DND-41 (cell line): ENCODE data around the gene HOMER1.
A peak's percentile ranks its signal among the peaks of the same experiment; 100 is the strongest.

Source experiments
- ATAC-seq: fragments of 200-7000 bp; cut with Tn5 transposase; 3 replicates; pipeline ENCODE4 v1.9.1; 2021; ENCODE audit warnings: low read depth; ENCODE audit not compliant: insufficient read depth
- DNase-seq: peaks from one replicate; pipeline ENCODE4 v3.0.0-alpha.2; 2020
- H2AFZ ChIP-seq: 2 replicates; pipeline ENCODE4 v1.6.0; 2012; ENCODE audit warnings: low read depth, low read length
- H3K27ac ChIP-seq: 2 replicates; pipeline ENCODE4 v1.5.1; 2012; ENCODE audit warnings: low read length, inconsistent platforms
- H3K27me3 ChIP-seq: fragments of 200-600 bp; sonication (generic); 2 replicates; pipeline ENCODE4 v1.6.0; 2012; ENCODE audit warnings: low read length, mild to moderate bottlenecking, inconsistent platforms; ENCODE audit not compliant: insufficient read depth, poor library complexity
- H3K36me3 ChIP-seq: 2 replicates; pipeline ENCODE4 v1.5.1; 2012; ENCODE audit warnings: low read length, inconsistent platforms; ENCODE audit not compliant: insufficient read depth
- H3K4me1 ChIP-seq: 2 replicates; pipeline ENCODE4 v1.5.1; 2012; ENCODE audit warnings: mild to moderate bottlenecking, low read length; ENCODE audit not compliant: insufficient read depth
- H3K4me2 ChIP-seq: 2 replicates; pipeline ENCODE4 v1.6.0; 2012; ENCODE audit warnings: mild to moderate bottlenecking, moderate library complexity, low read length, inconsistent platforms; ENCODE audit not compliant: insufficient read depth
- H3K4me3 ChIP-seq, 2 experiments: fragments of 200-600 bp in 1 of 2; shearing (Covaris generic) in 1 of 2; 2 replicates each; pipeline ENCODE4 v1.5.1; 2012 to 2016; ENCODE audit warnings: inconsistent platforms in 2 of 2, low read length in 2 of 2, mild to moderate bottlenecking in 2 of 2, low read depth in 1 of 2, moderate library complexity in 1 of 2
- H3K79me2 ChIP-seq: 2 replicates; pipeline ENCODE4 v1.6.0; 2012; ENCODE audit warnings: low read length, inconsistent platforms; ENCODE audit not compliant: insufficient read depth
- H3K9ac ChIP-seq: 2 replicates; pipeline ENCODE4 v1.6.0; 2012; ENCODE audit warnings: low read depth, mild to moderate bottlenecking, inconsistent platforms, low read length, moderate library complexity
- H3K9me3 ChIP-seq: 2 replicates; pipeline ENCODE4 v1.5.1; 2012; ENCODE audit warnings: low read length, moderate library complexity, mild to moderate bottlenecking, inconsistent platforms; ENCODE audit not compliant: insufficient read depth, severe bottlenecking
- H4K20me1 ChIP-seq: 2 replicates; pipeline ENCODE4 v1.6.0; 2012; ENCODE audit warnings: low read length; ENCODE audit not compliant: insufficient read depth
- EZH2 ChIP-seq: IDR thresholded peaks from 3 replicates; pipeline ENCODE4 v1.6.1; 2012; ENCODE audit warnings: borderline replicate concordance, low read depth, mild to moderate bottlenecking, moderate library complexity, low read length, inconsistent platforms; ENCODE audit not compliant: severe bottlenecking
- TF ChIP-seq, protein P1 (sequence below): IDR thresholded peaks from 2 replicates; pipeline ENCODE4 v1.5.1; 2012; ENCODE audit warnings: borderline replicate concordance, low read length, moderate library complexity, mild to moderate bottlenecking; ENCODE audit not compliant: poor library complexity, severe bottlenecking; ENCODE audit errors: extremely low read depth

Gene HOMER1

DNA sequence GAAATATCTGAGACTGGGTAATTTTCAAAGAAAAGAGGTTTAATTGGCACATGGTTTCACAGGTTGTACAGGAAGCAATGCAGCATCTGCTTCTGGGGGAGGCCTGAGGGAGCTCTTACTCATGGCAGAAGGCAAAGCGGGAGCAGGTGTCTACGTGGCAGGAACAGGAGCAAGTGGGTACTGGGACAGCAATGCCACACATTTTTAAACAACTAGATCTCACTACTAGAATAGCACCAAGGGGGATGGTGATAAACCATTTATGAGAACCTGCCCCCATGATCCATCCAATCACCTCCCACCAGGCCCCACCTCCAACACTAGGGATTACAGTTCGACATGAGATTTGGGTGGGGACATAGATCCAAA lies 47.6 kb upstream of the HOMER1 start:
- peak; percentile 35 for DNase-seq
- Histone ChIP-seq H4K20me1 (no peaks in the 10 kb centered on the region), H3K4me3 (no peak overlapping the region), H2AFZ (0 out of 2 replicates have a peak overlapping the region, but pooled peaks have one; percentile 12), H3K9ac (no peak overlapping the region), H3K27me3 (no peaks in the 10 kb centered on the region), H3K4me2 (no peak overlapping the region), H3K9me3 (no peaks in the 10 kb centered on the region), H3K27ac (no peak overlapping the region), H3K79me2 (no peaks in the 10 kb centered on the region), H3K4me1 (peaks cover 9% of the 10 kb centered on the region; the same call in 1 of the 2 replicates), H3K36me3 (no peaks in the 10 kb centered on the region)
- ATAC-seq = peak; percentile 76
- no peak for TF ChIP-seq EZH2
- TF ChIP-seq, protein P1, sequence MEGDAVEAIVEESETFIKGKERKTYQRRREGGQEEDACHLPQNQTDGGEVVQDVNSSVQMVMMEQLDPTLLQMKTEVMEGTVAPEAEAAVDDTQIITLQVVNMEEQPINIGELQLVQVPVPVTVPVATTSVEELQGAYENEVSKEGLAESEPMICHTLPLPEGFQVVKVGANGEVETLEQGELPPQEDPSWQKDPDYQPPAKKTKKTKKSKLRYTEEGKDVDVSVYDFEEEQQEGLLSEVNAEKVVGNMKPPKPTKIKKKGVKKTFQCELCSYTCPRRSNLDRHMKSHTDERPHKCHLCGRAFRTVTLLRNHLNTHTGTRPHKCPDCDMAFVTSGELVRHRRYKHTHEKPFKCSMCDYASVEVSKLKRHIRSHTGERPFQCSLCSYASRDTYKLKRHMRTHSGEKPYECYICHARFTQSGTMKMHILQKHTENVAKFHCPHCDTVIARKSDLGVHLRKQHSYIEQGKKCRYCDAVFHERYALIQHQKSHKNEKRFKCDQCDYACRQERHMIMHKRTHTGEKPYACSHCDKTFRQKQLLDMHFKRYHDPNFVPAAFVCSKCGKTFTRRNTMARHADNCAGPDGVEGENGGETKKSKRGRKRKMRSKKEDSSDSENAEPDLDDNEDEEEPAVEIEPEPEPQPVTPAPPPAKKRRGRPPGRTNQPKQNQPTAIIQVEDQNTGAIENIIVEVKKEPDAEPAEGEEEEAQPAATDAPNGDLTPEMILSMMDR = no peak

DNA sequence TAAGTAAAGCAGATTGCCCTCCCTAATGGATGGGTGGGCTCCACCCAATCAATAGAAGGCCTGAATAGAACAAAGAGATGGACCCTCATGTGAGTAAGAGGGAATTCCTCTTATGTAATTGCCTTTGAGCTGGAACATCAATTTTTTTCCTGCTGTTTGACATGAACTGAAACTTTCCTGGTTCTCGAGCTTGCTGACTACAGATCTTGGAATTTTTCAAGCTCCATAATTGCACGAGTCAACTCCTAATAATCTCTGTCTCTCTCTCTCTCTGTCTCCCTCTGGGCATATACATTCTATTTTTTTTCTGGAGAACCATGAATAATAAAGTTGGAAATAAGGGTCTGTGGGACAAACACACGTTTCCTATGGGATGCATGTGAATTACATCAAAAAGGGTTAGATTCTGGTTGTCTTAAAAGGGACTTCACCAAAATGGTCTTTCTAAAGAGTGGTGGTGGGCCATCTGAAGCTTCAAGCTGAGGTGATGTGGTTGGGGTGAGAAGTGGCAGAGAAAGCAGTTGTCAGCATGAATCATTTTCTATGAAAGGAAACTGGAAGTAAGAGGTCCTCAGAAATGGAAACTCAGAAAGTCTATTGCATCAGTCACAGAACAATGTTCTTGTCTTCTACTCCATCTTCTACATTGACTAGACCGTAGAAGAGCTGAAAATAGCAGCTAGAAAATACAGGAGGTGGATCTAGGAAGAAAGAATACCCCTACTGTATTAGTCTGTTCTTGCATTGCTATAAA lies 47.0 kb upstream of the HOMER1 start:
- TF ChIP-seq, protein P1 = no peak
- no peak for TF ChIP-seq EZH2
- H3K4me2 ChIP-seq = no peak overlapping the region
- DNase-seq (peak; percentile 23), ATAC-seq (peak; percentile 80)
- H3K36me3 ChIP-seq = no peaks in the 10 kb centered on the region
- H3K4me1 ChIP-seq = peaks cover 12% of the 10 kb centered on the region; the same call in 1 of the 2 replicates
- no peaks in the 10 kb centered on the region for H4K20me1 ChIP-seq
- H3K9me3 ChIP-seq = no peaks in the 10 kb centered on the region
- no peak overlapping the region for H3K4me3 ChIP-seq
- no peak overlapping the region for H3K27ac ChIP-seq
- H3K9ac ChIP-seq = no peak overlapping the region
- 0 out of 2 replicates have a peak overlapping the region, but pooled peaks have one; percentile 12 for H2AFZ ChIP-seq
- H3K79me2 ChIP-seq = no peaks in the 10 kb centered on the region
- no peaks in the 10 kb centered on the region for H3K27me3 ChIP-seq

DNA sequence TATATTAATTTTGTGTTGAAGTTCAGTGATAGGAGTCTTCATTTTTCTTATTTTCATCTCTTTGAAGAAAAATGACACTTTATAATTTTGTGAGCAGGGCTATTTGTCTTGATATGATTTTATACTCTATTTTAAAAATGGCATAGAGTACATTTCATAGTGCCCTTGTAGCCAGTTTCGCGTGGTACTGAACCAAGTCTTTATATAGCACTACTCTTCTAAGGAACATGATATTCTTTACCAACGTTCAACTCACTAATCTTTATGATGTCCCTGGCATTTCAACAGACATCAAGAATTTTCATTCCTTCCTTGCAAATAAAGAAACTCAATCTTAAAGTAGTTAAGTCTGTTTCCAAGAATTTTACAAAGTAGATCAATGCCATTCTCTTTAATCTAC lies 41.5 kb upstream of the HOMER1 start:
- Histone ChIP-seq H3K4me2 (no peak overlapping the region), H3K79me2 (no peaks in the 10 kb centered on the region), H3K36me3 (no peaks in the 10 kb centered on the region), H3K9ac (no peak overlapping the region), H3K4me1 (peaks cover 20% of the 10 kb centered on the region), H2AFZ (no peak overlapping the region), H3K27me3 (no peaks in the 10 kb centered on the region), H4K20me1 (no peaks in the 10 kb centered on the region), H3K4me3 (no peak overlapping the region), H3K9me3 (no peaks in the 10 kb centered on the region), H3K27ac (no peak overlapping the region)
- no peak for TF ChIP-seq EZH2
- TF ChIP-seq, protein P1 = no peak
- ATAC-seq (no peak), DNase-seq (no peak)
